OCI-LY1 (cell line): ENCODE data around the gene UMPS.

Experiments used
- EZH2 ChIP-seq: fragments of 200-600 bp; sonication (generic), shearing (Covaris generic); IDR thresholded peaks from 2 replicates; pipeline ENCODE4 v1.8.0; 2017; ENCODE audit warnings: borderline replicate concordance, mixed run types, mild to moderate bottlenecking, antibody characterized with exemption, low read length, moderate library complexity, mixed read lengths
- TF ChIP-seq, protein P1 (sequence below): fragments of 200-600 bp; sonication (generic), shearing (Covaris generic); IDR thresholded peaks from 2 replicates; pipeline ENCODE4 v1.5.1; 2017; ENCODE audit warnings: mild to moderate bottlenecking, antibody characterized with exemption, low read length, moderate library complexity, mixed read lengths

DNA sequence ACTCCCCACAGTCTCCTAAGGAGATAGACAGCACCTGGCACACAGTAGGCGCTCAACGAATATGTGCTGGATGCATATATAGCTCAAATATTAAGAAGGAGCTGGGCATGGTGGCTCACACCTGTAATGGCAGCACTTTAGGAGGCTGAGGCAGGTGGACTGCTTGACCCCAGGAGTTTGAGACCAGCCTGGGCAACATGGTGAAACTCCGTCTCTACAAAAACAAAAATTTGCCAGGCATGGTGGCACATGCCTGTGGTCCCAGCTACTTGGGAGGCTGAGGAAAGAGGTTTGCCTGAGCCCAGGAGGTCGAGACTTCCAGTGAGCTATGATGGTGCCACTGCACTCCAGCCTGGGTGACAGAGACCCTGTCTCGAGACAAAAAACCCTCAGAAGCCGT, 37.4 kb downstream of the UMPS start:
- TF ChIP-seq, protein P1, sequence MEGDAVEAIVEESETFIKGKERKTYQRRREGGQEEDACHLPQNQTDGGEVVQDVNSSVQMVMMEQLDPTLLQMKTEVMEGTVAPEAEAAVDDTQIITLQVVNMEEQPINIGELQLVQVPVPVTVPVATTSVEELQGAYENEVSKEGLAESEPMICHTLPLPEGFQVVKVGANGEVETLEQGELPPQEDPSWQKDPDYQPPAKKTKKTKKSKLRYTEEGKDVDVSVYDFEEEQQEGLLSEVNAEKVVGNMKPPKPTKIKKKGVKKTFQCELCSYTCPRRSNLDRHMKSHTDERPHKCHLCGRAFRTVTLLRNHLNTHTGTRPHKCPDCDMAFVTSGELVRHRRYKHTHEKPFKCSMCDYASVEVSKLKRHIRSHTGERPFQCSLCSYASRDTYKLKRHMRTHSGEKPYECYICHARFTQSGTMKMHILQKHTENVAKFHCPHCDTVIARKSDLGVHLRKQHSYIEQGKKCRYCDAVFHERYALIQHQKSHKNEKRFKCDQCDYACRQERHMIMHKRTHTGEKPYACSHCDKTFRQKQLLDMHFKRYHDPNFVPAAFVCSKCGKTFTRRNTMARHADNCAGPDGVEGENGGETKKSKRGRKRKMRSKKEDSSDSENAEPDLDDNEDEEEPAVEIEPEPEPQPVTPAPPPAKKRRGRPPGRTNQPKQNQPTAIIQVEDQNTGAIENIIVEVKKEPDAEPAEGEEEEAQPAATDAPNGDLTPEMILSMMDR, result no peak
- no peak for TF ChIP-seq EZH2
